ENCODE results near the gene ALPK3. TPM values are rescaled to one million over a fixed set of nuclear protein-coding genes. Genes with fewer than 3 reads are reported as not detected.

The ALPK3 gene
- total RNA-seq, 1 experiment from 2014 or later: 16.5 TPM

DNA sequence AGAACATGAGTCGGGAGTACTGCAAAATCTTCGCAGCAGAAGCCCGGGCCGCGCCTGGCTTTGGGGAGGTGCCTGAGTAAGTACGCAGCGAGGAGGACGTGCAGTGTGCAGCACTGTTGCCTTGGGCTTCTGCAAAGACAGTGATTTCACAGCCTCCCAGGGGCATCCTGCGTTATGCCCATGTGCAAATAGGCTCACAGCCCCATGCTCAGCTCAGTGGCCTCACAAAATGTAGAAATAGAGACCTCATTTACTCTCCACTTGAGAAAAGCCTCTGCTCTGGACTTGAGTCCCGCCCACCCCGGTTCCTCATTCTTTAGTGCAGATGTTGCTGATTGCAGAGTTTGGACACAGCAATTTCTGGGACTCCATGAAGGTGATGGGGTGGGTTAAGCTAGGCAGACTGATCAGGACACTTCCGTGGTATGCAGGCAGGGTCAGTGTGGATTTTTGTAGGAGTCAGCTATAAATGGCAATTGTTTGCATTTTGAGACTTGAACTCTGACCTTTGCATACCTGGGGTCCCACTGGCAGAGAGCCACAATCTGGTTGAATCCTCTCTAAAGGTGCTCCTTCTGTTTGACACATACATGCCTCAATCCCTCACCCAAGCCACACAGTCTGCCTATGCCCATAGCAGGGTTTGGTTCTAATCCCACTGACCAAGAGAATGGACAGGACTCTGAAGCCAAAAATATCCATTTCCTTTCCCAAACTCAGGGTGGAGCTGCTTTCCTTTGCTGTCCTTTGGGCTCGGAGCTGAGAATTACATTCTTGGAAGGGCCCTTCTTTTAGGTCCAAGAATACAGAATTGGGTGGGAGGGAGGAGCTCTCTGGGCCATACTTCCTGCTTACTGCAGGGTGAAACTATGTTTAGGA lies 46.6 kb downstream of the ALPK3 start:
- Mint-ChIP-seq H3K27ac (no peak overlapping the region; the same call in 1 of the 2 replicates), H3K4me1 (no peaks in the 10 kb centered on the region), H3K36me3 (no peaks in the 10 kb centered on the region; the same call in 1 of the 2 replicates), H3K4me3 (no peak overlapping the region), H3K27me3 (ENCODE audit: low read depth) (no peaks in the 10 kb centered on the region), H3K9me3 (no peaks in the 10 kb centered on the region)
- ATAC-seq (no peak), DNase-seq (ENCODE audit: low spot score) (no peak)
- ChIA-PET POLR2A (no interaction called here), CTCF (interaction anchor here (0.6 to 4.1 kb wide), 8 partner anchors 9 to 292 kb away, joined by 3 to 20 read pairs (median 3); partner anchors contain the start of gene NMB)
- TF ChIP-seq ZNF671 (CRISPR knock-in tag; IDR thresholded peaks at IDR 0.05): no peak
- TF ChIP-seq, protein P1, sequence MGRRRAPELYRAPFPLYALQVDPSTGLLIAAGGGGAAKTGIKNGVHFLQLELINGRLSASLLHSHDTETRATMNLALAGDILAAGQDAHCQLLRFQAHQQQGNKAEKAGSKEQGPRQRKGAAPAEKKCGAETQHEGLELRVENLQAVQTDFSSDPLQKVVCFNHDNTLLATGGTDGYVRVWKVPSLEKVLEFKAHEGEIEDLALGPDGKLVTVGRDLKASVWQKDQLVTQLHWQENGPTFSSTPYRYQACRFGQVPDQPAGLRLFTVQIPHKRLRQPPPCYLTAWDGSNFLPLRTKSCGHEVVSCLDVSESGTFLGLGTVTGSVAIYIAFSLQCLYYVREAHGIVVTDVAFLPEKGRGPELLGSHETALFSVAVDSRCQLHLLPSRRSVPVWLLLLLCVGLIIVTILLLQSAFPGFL (CRISPR knock-in tag; IDR thresholded peaks at IDR 0.05; ENCODE audit: borderline replicate concordance): no peak
- TF ChIP-seq KAT7 (CRISPR knock-in tag; IDR thresholded peaks at IDR 0.05; ENCODE audit: borderline replicate concordance): no peak
- TF ChIP-seq CREB1 (CRISPR knock-in tag; IDR thresholded peaks at IDR 0.05): no peak
- TF ChIP-seq, protein P2, sequence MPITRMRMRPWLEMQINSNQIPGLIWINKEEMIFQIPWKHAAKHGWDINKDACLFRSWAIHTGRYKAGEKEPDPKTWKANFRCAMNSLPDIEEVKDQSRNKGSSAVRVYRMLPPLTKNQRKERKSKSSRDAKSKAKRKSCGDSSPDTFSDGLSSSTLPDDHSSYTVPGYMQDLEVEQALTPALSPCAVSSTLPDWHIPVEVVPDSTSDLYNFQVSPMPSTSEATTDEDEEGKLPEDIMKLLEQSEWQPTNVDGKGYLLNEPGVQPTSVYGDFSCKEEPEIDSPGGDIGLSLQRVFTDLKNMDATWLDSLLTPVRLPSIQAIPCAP (CRISPR knock-in tag; IDR thresholded peaks at IDR 0.05): no peak
- TF ChIP-seq, protein P3, sequence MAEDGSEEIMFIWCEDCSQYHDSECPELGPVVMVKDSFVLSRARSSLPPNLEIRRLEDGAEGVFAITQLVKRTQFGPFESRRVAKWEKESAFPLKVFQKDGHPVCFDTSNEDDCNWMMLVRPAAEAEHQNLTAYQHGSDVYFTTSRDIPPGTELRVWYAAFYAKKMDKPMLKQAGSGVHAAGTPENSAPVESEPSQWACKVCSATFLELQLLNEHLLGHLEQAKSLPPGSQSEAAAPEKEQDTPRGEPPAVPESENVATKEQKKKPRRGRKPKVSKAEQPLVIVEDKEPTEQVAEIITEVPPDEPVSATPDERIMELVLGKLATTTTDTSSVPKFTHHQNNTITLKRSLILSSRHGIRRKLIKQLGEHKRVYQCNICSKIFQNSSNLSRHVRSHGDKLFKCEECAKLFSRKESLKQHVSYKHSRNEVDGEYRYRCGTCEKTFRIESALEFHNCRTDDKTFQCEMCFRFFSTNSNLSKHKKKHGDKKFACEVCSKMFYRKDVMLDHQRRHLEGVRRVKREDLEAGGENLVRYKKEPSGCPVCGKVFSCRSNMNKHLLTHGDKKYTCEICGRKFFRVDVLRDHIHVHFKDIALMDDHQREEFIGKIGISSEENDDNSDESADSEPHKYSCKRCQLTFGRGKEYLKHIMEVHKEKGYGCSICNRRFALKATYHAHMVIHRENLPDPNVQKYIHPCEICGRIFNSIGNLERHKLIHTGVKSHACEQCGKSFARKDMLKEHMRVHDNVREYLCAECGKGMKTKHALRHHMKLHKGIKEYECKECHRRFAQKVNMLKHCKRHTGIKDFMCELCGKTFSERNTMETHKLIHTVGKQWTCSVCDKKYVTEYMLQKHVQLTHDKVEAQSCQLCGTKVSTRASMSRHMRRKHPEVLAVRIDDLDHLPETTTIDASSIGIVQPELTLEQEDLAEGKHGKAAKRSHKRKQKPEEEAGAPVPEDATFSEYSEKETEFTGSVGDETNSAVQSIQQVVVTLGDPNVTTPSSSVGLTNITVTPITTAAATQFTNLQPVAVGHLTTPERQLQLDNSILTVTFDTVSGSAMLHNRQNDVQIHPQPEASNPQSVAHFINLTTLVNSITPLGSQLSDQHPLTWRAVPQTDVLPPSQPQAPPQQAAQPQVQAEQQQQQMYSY (CRISPR knock-in tag; IDR thresholded peaks at IDR 0.05): no peak
- TF ChIP-seq ZNF263 (CRISPR knock-in tag; IDR thresholded peaks at IDR 0.05; ENCODE audit: low read depth): no peak
- TF ChIP-seq, protein P4, sequence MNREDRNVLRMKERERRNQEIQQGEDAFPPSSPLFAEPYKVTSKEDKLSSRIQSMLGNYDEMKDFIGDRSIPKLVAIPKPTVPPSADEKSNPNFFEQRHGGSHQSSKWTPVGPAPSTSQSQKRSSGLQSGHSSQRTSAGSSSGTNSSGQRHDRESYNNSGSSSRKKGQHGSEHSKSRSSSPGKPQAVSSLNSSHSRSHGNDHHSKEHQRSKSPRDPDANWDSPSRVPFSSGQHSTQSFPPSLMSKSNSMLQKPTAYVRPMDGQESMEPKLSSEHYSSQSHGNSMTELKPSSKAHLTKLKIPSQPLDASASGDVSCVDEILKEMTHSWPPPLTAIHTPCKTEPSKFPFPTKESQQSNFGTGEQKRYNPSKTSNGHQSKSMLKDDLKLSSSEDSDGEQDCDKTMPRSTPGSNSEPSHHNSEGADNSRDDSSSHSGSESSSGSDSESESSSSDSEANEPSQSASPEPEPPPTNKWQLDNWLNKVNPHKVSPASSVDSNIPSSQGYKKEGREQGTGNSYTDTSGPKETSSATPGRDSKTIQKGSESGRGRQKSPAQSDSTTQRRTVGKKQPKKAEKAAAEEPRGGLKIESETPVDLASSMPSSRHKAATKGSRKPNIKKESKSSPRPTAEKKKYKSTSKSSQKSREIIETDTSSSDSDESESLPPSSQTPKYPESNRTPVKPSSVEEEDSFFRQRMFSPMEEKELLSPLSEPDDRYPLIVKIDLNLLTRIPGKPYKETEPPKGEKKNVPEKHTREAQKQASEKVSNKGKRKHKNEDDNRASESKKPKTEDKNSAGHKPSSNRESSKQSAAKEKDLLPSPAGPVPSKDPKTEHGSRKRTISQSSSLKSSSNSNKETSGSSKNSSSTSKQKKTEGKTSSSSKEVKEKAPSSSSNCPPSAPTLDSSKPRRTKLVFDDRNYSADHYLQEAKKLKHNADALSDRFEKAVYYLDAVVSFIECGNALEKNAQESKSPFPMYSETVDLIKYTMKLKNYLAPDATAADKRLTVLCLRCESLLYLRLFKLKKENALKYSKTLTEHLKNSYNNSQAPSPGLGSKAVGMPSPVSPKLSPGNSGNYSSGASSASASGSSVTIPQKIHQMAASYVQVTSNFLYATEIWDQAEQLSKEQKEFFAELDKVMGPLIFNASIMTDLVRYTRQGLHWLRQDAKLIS (CRISPR knock-in tag; IDR thresholded peaks at IDR 0.05; ENCODE audit: borderline replicate concordance): no peak
- TF ChIP-seq ZNF219 (CRISPR knock-in tag; IDR thresholded peaks at IDR 0.05; ENCODE audit: borderline replicate concordance): no peak
- no peak for TF ChIP-seq TEAD1 (CRISPR knock-in tag; IDR thresholded peaks at IDR 0.05)
- TF ChIP-seq GTF2I (CRISPR knock-in tag; conservative IDR thresholded peaks at IDR 0.05): no peak
- TF ChIP-seq, protein P5, sequence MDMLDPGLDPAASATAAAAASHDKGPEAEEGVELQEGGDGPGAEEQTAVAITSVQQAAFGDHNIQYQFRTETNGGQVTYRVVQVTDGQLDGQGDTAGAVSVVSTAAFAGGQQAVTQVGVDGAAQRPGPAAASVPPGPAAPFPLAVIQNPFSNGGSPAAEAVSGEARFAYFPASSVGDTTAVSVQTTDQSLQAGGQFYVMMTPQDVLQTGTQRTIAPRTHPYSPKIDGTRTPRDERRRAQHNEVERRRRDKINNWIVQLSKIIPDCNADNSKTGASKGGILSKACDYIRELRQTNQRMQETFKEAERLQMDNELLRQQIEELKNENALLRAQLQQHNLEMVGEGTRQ (CRISPR knock-in tag; IDR thresholded peaks at IDR 0.05): no peak
- no peak for TF ChIP-seq RELA (CRISPR knock-in tag; IDR thresholded peaks at IDR 0.05; ENCODE audit: borderline replicate concordance)
- TF ChIP-seq, protein P6, sequence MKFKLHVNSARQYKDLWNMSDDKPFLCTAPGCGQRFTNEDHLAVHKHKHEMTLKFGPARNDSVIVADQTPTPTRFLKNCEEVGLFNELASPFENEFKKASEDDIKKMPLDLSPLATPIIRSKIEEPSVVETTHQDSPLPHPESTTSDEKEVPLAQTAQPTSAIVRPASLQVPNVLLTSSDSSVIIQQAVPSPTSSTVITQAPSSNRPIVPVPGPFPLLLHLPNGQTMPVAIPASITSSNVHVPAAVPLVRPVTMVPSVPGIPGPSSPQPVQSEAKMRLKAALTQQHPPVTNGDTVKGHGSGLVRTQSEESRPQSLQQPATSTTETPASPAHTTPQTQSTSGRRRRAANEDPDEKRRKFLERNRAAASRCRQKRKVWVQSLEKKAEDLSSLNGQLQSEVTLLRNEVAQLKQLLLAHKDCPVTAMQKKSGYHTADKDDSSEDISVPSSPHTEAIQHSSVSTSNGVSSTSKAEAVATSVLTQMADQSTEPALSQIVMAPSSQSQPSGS (CRISPR knock-in tag; IDR thresholded peaks at IDR 0.05; ENCODE audit: borderline replicate concordance, low read depth): no peak
- TF ChIP-seq MXD4 (CRISPR knock-in tag; IDR thresholded peaks at IDR 0.05; ENCODE audit: borderline replicate concordance): no peak
- no peak for TF ChIP-seq ZNF396 (CRISPR knock-in tag; IDR thresholded peaks at IDR 0.05; ENCODE audit: borderline replicate concordance)
